ENCODE data around the gene JAM3. TPM values are rescaled to one million over a fixed set of nuclear protein-coding genes. Genes with fewer than 3 reads are reported as not detected.

JAM3 gene
- total RNA-seq, 1 experiment from 2014 or later: 32.9 TPM

- TF ChIP-seq CREB1 (CRISPR knock-in tag; IDR thresholded peaks at IDR 0.05): peak; percentile 58; the same call in 1 of the 2 replicates
- TF ChIP-seq, protein P1, sequence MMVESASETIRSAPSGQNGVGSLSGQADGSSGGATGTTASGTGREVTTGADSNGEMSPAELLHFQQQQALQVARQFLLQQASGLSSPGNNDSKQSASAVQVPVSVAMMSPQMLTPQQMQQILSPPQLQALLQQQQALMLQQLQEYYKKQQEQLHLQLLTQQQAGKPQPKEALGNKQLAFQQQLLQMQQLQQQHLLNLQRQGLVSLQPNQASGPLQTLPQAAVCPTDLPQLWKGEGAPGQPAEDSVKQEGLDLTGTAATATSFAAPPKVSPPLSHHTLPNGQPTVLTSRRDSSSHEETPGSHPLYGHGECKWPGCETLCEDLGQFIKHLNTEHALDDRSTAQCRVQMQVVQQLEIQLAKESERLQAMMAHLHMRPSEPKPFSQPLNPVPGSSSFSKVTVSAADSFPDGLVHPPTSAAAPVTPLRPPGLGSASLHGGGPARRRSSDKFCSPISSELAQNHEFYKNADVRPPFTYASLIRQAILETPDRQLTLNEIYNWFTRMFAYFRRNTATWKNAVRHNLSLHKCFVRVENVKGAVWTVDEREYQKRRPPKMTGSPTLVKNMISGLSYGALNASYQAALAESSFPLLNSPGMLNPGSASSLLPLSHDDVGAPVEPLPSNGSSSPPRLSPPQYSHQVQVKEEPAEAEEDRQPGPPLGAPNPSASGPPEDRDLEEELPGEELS (CRISPR knock-in tag; IDR thresholded peaks at IDR 0.05): 0 out of 2 replicates have a peak, but pooled peaks have one; percentile 51
- TF ChIP-seq MLX (CRISPR knock-in tag; IDR thresholded peaks at IDR 0.05): 0 out of 2 replicates have a peak, but pooled peaks have one; percentile 58
These were observed 31.6 kb upstream of the JAM3 start (continued) for GRCh38 chr11:134037046-134037908.

DNA sequence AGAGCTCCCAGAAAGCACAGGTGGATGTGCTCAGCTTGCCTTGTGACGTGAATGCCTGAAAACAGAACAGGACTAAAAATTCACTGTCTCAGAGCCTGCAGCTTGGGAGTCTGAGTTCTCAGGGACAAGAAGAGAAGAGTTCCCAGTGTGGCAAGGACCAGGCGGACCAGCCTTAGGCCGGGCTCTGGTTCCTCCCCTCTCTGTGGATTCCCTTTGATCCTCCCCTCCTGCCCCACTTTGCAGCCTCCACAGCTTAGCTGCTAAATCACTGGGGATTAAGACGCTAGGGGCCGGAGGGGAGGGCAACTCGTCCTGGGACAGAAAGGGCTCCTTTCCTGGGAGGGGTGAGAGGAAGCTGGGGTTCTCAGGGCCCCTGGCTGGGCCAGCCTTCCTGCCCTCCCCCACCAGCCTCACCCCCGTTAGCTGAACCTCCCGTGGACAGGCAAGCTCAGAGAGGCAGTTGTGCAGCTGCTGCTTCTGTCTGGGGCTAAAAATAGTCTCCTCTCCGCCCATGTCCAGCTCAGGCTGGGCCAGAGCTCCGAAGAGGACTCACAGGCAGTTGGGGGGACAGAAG, 29.9 kb upstream of the JAM3 start:
- Mint-ChIP-seq H3K9me3 (no peaks in the 10 kb centered on the region), H3K4me3 (peak overlapping the region; percentile 84), H3K27me3 (ENCODE audit: low read depth) (no peaks in the 10 kb centered on the region; the same call in 1 of the 2 replicates), H3K4me1 (peaks cover 42% of the 10 kb centered on the region), H3K27ac (peak overlapping the region; percentile 36; the same call in 1 of the 2 replicates), H3K36me3 (no peaks in the 10 kb centered on the region; the same call in 1 of the 2 replicates)
- DNase-seq (ENCODE audit: low spot score) (no peak), ATAC-seq (no peak)
- CTCF ChIA-PET: interaction anchor here (0.7 to 9.7 kb wide), 6 partner anchors 8 to 111 kb away, joined by 3 to 125 read pairs (median 6); no protein-coding TSS in a partner anchor
- TF ChIP-seq CBFB (CRISPR knock-in tag; IDR thresholded peaks at IDR 0.05; ENCODE audit: low read depth) (no peak), CTCF (IDR thresholded peaks at IDR 0.05) (no peak), KAT7 (CRISPR knock-in tag; IDR thresholded peaks at IDR 0.05; ENCODE audit: borderline replicate concordance) (no peak), ESRRA (CRISPR knock-in tag; IDR thresholded peaks at IDR 0.05; ENCODE audit: borderline replicate concordance) (no peak), ATF6 (CRISPR knock-in tag; IDR thresholded peaks at IDR 0.05) (no peak), ZSCAN18 (CRISPR knock-in tag; IDR thresholded peaks at IDR 0.05) (no peak), CREM (CRISPR knock-in tag; IDR thresholded peaks at IDR 0.05) (no peak), GRHL2 (CRISPR knock-in tag; IDR thresholded peaks at IDR 0.05; ENCODE audit: insufficient replicate concordance, severe bottlenecking) (no peak), TEAD4 (CRISPR knock-in tag; IDR thresholded peaks at IDR 0.05) (no peak), MXD4 (CRISPR knock-in tag; IDR thresholded peaks at IDR 0.05; ENCODE audit: borderline replicate concordance) (no peak), HMGXB4 (CRISPR knock-in tag; IDR thresholded peaks at IDR 0.05) (no peak)
- TF ChIP-seq, protein P2, sequence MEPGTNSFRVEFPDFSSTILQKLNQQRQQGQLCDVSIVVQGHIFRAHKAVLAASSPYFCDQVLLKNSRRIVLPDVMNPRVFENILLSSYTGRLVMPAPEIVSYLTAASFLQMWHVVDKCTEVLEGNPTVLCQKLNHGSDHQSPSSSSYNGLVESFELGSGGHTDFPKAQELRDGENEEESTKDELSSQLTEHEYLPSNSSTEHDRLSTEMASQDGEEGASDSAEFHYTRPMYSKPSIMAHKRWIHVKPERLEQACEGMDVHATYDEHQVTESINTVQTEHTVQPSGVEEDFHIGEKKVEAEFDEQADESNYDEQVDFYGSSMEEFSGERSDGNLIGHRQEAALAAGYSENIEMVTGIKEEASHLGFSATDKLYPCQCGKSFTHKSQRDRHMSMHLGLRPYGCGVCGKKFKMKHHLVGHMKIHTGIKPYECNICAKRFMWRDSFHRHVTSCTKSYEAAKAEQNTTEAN (CRISPR knock-in tag; IDR thresholded peaks at IDR 0.05): no peak
- TF ChIP-seq, protein P3, sequence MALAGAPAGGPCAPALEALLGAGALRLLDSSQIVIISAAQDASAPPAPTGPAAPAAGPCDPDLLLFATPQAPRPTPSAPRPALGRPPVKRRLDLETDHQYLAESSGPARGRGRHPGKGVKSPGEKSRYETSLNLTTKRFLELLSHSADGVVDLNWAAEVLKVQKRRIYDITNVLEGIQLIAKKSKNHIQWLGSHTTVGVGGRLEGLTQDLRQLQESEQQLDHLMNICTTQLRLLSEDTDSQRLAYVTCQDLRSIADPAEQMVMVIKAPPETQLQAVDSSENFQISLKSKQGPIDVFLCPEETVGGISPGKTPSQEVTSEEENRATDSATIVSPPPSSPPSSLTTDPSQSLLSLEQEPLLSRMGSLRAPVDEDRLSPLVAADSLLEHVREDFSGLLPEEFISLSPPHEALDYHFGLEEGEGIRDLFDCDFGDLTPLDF (CRISPR knock-in tag; IDR thresholded peaks at IDR 0.05): no peak
- POLR2A ChIA-PET: no interaction called here

Measured in WTC11 (cell line).